GM18499 (cell line): Measurements from ENCODE around the gene SERGEF.
A peak's percentile ranks its signal among the peaks of the same experiment; 100 is the strongest.
"Not testable (repeated sequence)": the region's sequence is repeated elsewhere in the genome, so short reads cannot be mapped to it uniquely, and the experiment has no call there.

Experiments used
- ATAC-seq: cut with Tn5 transposase; IDR thresholded peaks from one replicate; pipeline ENCODE4 v1.9.1; 2021; ENCODE audit warnings: moderate number of reproducible peaks; ENCODE audit not compliant: insufficient read depth, unreplicated experiment

Gene SERGEF

GRCh38 chr11:17917556-17917955 lies 95.3 kb downstream of the SERGEF start:
- no peak for ATAC-seq

DNA sequence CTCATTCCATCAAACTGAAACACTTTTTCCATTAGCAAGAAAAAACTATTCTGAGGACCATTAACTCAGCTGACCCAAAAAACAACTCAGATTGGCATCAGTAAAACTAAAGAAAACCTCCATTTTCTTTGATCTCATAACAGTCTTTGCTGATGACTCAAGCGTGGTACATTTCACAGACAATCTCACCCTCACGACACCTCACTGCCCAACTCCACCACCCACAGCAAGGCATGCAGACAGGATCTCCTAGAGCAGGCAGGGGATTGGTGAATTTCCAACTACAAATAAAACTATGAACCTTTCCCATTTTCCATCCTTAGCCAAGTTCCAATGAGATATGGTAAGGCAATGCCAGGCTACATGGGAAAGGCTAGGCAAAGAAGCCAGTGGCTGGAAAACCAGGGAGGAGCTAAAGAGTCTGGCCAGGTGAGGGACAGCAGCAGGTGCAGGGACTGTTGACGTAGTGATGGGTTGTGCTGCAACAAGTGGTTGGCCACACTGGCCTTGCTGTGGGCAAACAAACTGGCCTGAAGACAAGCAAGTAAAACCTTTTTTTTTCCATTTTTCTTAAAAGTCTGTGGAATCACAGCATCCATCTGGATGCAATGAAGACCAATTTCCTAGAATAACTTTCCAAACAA lies 97.2 kb downstream of the SERGEF start:
- ATAC-seq = no peak

DNA sequence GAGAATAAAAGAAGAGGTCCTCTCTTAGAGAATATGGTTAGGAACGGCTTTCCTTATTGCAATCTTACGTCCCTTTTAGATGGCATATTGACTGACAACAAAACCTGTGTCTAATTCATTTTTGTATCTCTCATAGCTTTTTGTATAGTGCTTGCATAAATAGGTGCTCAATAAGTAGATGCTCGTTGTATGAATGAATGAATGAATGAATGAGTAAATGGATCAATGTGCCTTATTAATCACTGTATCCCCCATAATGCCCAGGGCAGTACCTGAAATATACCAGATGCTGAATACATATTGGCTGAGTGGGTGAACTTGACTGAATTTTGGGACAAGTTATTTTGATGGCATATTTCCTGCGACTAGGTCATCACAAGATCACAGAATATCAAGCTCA lies 97.9 kb downstream of the SERGEF start:
- ATAC-seq = no peak

GRCh38 chr11:17907046-17907445 lies 105.8 kb downstream of the SERGEF start:
- no peak for ATAC-seq

DNA sequence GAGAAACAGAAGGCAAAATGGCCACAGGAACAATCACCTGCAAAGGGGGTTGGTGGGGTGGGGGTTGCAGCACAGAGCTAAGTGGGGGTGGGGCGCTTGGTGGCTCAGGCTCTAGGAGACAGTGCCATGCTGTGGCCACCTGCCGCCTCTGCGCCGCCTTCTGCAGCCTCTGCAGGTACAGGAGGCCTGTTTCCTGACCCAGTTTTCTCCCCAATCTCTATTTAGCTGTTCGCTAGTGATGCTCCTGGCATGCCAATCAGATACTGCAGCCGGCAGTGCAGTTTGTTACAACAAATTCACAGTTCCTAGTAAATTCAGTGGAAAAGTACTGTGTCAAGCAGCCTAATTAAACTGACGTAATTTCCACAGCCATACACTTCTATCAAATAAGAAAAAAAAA lies 106.4 kb downstream of the SERGEF start:
- ATAC-seq = no peak

DNA sequence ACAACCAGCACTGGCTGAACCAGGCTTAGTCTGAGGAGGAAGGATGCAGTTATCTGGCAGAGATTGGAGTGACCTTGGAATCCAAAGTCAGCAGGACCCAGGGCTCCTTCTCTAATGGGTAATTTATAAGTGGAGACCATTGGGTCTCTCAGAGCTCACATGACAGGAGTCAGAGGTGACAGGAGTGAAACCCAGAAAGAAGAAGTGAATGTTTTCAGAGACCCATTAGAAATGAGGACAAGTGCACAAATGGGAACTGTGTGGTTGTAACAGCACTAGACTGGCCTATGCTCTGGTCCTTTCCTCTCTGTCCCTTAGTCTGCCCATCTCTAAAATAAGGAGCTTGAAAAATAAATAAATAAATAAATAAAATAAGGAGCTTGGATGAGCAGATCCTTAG lies 107.4 kb downstream of the SERGEF start:
- ATAC-seq = peak; percentile 77

DNA sequence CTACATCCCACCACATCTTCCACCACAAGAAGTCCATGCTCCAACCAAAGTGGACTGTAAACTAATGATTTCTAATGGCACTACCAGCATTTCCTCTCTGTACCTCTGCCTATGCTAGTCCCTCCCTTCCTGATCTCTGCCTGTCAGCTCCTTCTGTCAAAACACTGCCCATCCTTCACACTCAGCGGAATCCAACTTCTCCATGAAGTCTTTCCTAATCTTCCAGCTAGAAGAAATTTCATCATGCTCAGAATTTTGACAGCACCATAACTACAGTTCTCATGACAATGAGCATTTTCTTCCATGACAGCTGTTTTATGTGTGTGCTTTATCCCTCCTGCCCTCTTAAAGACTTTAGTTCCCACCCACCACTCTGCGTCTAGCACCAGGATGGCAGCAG lies 111.4 kb downstream of the SERGEF start:
- ATAC-seq = no peak

GRCh38 chr11:17898782-17899181 lies 114.1 kb downstream of the SERGEF start:
- no peak for ATAC-seq

DNA sequence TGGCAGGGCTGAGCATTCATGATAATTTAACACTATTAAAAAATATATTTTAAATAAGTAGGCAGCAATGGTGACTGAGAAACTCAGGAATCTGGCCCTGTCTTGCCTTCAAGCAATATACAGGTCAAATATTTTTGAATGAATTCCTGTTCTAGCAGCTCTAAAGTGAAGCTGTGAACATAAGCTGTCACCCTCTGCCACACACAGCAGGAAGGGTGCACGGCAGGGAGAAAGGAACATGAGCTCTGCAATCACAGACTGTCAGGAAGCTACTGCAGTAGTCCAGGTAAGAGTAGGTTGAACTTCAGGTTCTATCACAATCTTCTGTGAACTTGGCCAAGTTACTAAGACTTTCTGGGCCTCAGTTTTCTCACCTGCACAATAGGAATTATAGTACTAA lies 114.8 kb downstream of the SERGEF start:
- ATAC-seq = no peak

DNA sequence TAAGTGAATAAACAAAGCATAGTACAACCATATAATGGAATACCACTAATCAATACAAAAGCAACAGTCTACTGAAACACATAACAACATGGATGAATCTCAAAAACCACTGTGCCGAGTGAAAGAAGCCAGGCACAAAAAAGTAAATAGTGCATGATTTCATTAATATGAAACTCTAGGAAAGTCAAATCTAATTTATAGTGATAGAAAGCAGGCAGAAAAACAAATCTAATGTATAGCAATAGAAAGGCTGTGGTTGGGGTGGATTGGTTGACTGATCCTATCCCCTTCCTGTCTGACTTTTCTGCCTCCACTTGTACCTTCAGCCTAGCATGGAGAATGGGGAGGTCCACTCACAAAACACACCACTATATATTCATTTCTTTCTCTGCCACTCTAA lies 115.4 kb downstream of the SERGEF start:
- ATAC-seq = no peak

DNA sequence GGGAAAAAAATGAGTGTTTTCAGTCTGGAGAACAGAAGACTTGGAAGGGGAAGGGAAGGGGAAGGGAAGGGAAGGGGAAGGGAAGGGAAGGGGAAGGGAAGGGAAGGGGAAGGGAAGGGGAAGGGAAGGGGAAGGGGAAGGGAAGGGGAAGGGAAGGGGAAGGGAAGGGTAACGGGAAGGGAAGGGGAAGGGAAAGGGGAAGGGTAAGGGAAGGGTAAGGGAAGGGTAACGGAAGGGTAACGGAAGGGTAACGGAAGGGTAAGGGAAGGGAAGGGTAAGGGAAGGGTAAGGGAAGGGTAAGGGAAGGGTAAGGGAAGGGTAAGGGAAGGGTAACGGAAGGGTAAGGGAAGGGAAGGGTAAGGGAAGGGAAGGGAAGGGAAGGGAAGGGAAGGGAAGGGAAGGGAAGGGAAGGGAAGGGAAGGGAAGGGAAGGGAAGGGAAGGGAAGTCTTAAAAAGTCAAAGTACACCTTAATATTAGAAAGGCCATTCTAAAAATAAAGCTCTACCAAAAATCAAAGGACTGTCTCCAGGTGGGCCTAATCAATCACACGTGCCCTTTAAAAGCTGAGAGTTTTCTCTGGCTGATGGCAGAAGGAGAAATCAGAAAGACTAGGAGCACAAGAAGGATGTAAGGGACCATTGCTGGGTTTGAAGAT lies 116.2 kb downstream of the SERGEF start:
- ATAC-seq = not testable (repeated sequence)

DNA sequence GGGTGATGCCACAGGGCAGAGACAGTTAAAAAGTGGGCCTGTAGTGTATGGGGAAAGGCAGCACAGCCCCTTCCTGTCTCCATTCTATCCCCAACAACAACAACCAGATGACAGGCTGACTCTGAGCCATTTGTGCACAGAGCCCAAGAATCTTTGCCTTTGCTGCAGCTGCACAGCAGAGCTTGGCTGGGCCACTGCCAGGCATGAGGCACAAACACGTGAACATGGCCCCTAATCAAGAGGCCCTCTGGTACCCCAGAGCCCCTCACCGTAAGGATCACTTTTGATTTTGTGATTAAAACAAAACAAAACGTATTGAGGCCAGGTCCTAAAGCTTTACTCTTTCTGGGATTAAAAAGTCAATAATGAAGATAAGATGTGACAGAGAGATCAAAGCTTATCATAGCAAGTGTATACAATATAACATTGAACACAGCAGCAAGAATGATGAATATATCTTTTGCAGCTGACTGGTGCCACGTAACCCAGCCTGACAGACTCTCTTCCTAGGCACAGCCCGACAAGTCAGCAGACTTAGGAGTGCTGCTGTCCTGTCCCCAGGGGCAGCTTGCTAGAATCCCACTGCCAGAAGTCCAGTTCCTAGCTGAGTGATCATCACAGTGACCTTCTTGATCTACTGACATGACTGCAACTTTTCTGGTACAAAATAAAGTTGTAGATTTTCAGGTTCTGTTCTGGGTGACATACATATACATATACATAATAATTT lies 117.8 kb downstream of the SERGEF start:
- ATAC-seq = no peak

- ATAC-seq = no peak
These were observed 120.4 kb downstream of the SERGEF start for GRCh38 chr11:17892409-17892808.

DNA sequence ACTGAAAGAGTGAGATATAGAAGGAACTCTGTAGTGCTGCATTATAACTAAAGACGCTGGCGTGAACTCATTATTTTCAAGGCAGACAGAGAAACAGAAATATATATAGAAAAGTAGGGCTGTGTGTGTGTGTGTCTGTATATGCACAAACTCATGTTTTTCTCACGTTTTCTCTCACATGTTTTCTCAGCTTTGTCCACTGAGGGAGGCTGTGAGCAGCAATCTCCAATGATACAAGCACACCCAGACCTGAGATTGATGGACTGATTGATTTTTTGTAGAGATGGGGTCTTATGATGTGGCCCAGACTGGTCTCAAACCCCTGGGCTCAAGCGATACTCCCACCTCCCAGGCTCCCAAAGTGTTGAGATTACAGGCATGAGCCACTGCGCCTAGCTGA lies 122.5 kb downstream of the SERGEF start:
- ATAC-seq = no peak

DNA sequence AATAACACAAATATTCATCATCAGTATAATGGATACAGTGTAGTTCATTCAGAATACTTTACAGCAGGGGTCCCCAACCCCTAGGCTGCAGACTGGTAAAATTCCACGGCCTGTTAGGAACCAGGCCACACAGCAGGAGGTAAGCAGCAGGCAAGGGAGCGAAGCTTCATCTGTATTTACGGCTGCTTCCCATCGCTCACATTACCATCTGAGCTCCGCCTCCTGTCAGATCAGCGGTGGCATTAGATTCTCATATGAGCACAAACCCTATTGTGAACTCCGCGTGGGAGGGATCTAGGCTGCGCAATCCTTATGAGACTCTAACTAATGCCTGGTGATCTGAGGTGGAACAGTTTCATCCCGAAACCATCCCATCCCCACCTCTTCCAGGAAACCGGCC lies 125.1 kb downstream of the SERGEF start:
- ATAC-seq = no peak

DNA sequence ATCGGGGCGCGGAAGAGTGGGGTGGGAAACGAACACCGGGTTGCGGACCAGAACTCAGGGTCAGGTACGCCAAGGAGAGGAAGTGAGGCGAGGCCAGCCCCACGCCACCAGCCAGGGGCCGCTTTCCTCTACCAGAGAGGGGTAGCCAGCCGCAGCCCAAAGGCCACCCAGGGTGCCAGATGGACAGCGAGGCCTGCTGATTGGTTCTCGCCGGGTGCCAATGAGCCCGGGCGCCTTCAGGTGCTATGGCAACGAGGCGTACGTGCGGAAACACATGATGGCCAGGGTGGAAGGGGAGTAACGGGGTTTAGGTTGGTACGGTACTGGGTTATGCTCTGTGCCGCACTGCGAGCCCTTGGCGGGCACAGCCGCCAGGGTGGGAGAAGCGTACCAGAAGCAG lies 128.9 kb downstream of the SERGEF start:
- ATAC-seq = no peak

- ATAC-seq = no peak
These were observed 129.8 kb downstream of the SERGEF start for GRCh38 chr11:17883057-17883456.

- ATAC-seq = no peak
These were observed 134.1 kb downstream of the SERGEF start for GRCh38 chr11:17878743-17879142.

GRCh38 chr11:17877886-17878285 lies 135.0 kb downstream of the SERGEF start:
- ATAC-seq = no peak

- ATAC-seq = no peak
These were observed 136.0 kb downstream of the SERGEF start for GRCh38 chr11:17876827-17877226.

DNA sequence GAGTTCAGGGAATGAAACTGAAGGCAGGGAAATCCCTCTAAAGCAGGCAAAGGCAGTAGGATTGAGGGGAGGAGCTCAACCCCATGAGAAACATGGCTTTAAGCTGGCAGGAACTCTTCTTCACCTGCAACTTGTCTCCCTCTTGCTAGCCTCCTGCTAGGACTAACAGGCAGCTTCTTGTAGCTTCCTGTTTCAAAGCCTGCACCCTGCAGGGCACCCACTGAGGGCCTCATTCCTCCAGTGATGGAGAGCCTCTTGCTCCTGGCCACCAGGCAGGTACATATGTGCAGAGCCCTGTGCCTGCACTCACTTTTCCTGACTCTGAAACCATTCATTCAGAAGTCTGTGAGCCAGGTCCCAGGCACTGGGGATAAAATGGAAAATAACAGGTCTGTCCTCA lies 137.0 kb downstream of the SERGEF start:
- no peak for ATAC-seq

- ATAC-seq = no peak
These were observed 139.3 kb downstream of the SERGEF start for GRCh38 chr11:17873586-17873985.
